HEK293 (cell line): ENCODE measurements around the gene SLC43A3.

Source experiments
- CTCF ChIA-PET: fragments of 350-600 bp; formaldehyde crosslinking; extraction: SDS; loops from one replicate; lab custom pipeline; 2021; ENCODE audit warnings: antibody characterized with exemption; lab: Yijun Ruan, JAX
- POLR2A ChIA-PET: fragments of 300-600 bp; formaldehyde crosslinking; extraction: SDS; loops from one replicate; lab custom pipeline; 2020; ENCODE audit warnings: antibody characterized with exemption, inconsistent platforms; lab: Yijun Ruan, JAX
- H3K27ac ChIP-seq: fragments of 200-500 bp; sonication (Bioruptor generic); 2 replicates; pipeline ENCODE4 v1.5.1; 2014; ENCODE audit warnings: low read depth, low read length, control low read depth, inconsistent platforms; ENCODE audit errors: extremely low read depth
- H3K36me3 ChIP-seq, 2 experiments: fragments of 200-500 bp in 1 of 2; sonication (Bioruptor generic) in 1 of 2; 1 replicate in 1 of 2; 2 replicates in 1 of 2; pipeline ENCODE4 v1.5.1; 2014 to 2017; ENCODE audit warnings: inconsistent platforms in 2 of 2, low read length in 2 of 2; ENCODE audit not compliant: control insufficient read depth in 2 of 2, insufficient read depth in 1 of 2
- H3K4me1 ChIP-seq: fragments of 200-500 bp; sonication (Bioruptor generic); 2 replicates; pipeline ENCODE4 v1.5.1; 2014; ENCODE audit warnings: mild to moderate bottlenecking, low read length, inconsistent platforms; ENCODE audit not compliant: control insufficient read depth, insufficient read depth
- H3K4me3 ChIP-seq: 2 replicates; pipeline ENCODE4 v1.5.1; 2011; ENCODE audit warnings: low read depth, mild to moderate bottlenecking, control low read depth, low read length, moderate library complexity
- H3K9me3 ChIP-seq: fragments of 200-500 bp; sonication (Bioruptor generic); 2 replicates; pipeline ENCODE4 v1.5.1; 2014; ENCODE audit warnings: low read depth, low read length, inconsistent platforms; ENCODE audit not compliant: control insufficient read depth, insufficient read depth
- HOXC10 ChIP-seq: sonication (generic); formaldehyde crosslinking; IDR thresholded peaks from 2 replicates; pipeline ENCODE4 v1.8.1; 2023; ENCODE audit warnings: mild to moderate bottlenecking, missing genetic modification reagents
- HOXD13 ChIP-seq: sonication (generic); formaldehyde crosslinking; IDR thresholded peaks from 2 replicates; pipeline ENCODE4 v1.8.0; 2022; ENCODE audit warnings: missing genetic modification reagents, borderline replicate concordance
- RBAK ChIP-seq: fragments of 450-650 bp; formaldehyde crosslinking; IDR thresholded peaks from 2 replicates; pipeline ENCODE4 v1.5.1; 2016; ENCODE audit warnings: missing biosample characterization, missing genetic modification characterization
- TCF7L2 ChIP-seq: IDR thresholded peaks from 2 replicates; pipeline ENCODE4 v1.6.1; 2011; ENCODE audit warnings: low read depth, mild to moderate bottlenecking, inconsistent platforms, low read length, moderate library complexity, borderline replicate concordance
- ZBTB20 ChIP-seq: fragments of 450-650 bp; formaldehyde crosslinking; IDR thresholded peaks from 2 replicates; pipeline ENCODE4 v1.5.1; 2016; ENCODE audit warnings: missing biosample characterization, missing genetic modification characterization
- ZNF140 ChIP-seq: fragments of 450-650 bp; formaldehyde crosslinking; IDR thresholded peaks from 2 replicates; pipeline ENCODE4 v1.5.1; 2016; ENCODE audit warnings: missing biosample characterization, missing genetic modification characterization
- ZNF157 ChIP-seq: fragments of 450-650 bp; formaldehyde crosslinking; IDR thresholded peaks from 2 replicates; pipeline ENCODE4 v1.5.1; 2016; ENCODE audit warnings: missing biosample characterization, missing genetic modification characterization
- ZNF169 ChIP-seq: fragments of 450-650 bp; formaldehyde crosslinking; IDR thresholded peaks from 2 replicates; pipeline ENCODE4 v1.5.1; 2016; ENCODE audit warnings: missing biosample characterization, missing genetic modification characterization
- ZNF354C ChIP-seq: fragments of 450-650 bp; formaldehyde crosslinking; IDR thresholded peaks from 2 replicates; pipeline ENCODE4 v1.5.1; 2016; ENCODE audit warnings: missing biosample characterization, missing genetic modification characterization, low read depth, borderline replicate concordance
- ZNF473 ChIP-seq: fragments of 450-650 bp; formaldehyde crosslinking; IDR thresholded peaks from 2 replicates; pipeline ENCODE4 v1.5.1; 2017; ENCODE audit warnings: missing biosample characterization, missing genetic modification characterization
- ZNF548 ChIP-seq: fragments of 450-650 bp; formaldehyde crosslinking; IDR thresholded peaks from 2 replicates; pipeline ENCODE4 v1.5.1; 2016; ENCODE audit warnings: missing biosample characterization, missing genetic modification characterization
- ZNF549 ChIP-seq: fragments of 450-650 bp; IDR thresholded peaks from 2 replicates; pipeline ENCODE4 v1.5.1; 2018; ENCODE audit warnings: missing biosample characterization, missing genetic modification characterization, mild to moderate bottlenecking, inconsistent platforms, moderate library complexity
- ZNF624 ChIP-seq: fragments of 450-650 bp; formaldehyde crosslinking; IDR thresholded peaks from 2 replicates; pipeline ENCODE4 v1.5.1; 2017; ENCODE audit warnings: missing biosample characterization, missing genetic modification characterization
- ZNF777 ChIP-seq: fragments of 450-650 bp; formaldehyde crosslinking; IDR thresholded peaks from 2 replicates; pipeline ENCODE4 v1.5.1; 2017; ENCODE audit warnings: missing biosample characterization, missing genetic modification characterization, borderline replicate concordance
- TF ChIP-seq, protein P1 (sequence below): fragments of 450-650 bp; formaldehyde crosslinking; IDR thresholded peaks from 2 replicates; pipeline ENCODE4 v1.5.1; 2016; ENCODE audit warnings: missing biosample characterization, missing genetic modification characterization
- TF ChIP-seq, protein P2 (sequence below): fragments of 450-650 bp; formaldehyde crosslinking; IDR thresholded peaks from 2 replicates; pipeline ENCODE4 v1.5.1; 2017; ENCODE audit warnings: missing biosample characterization, mild to moderate bottlenecking, missing genetic modification characterization, moderate library complexity
- TF ChIP-seq, protein P3 (sequence below): fragments of 450-650 bp; formaldehyde crosslinking; IDR thresholded peaks from 2 replicates; pipeline ENCODE4 v1.5.1; 2016; ENCODE audit warnings: missing biosample characterization, missing genetic modification characterization
- TF ChIP-seq, protein P4 (sequence below): fragments of 450-650 bp; formaldehyde crosslinking; IDR thresholded peaks from 2 replicates; pipeline ENCODE4 v1.5.1; 2017; ENCODE audit warnings: missing biosample characterization, missing genetic modification characterization
- TF ChIP-seq, protein P5 (sequence below): fragments of 450-650 bp; IDR thresholded peaks from 2 replicates; pipeline ENCODE4 v1.5.1; 2018; ENCODE audit warnings: missing biosample characterization, missing genetic modification characterization
- TF ChIP-seq, protein P6 (sequence below): fragments of 450-650 bp; formaldehyde crosslinking; IDR thresholded peaks from 2 replicates; pipeline ENCODE4 v1.5.1; 2017; ENCODE audit warnings: missing biosample characterization, missing genetic modification characterization
- TF ChIP-seq, protein P7 (sequence below): fragments of 450-650 bp; formaldehyde crosslinking; IDR thresholded peaks from 2 replicates; pipeline ENCODE4 v1.5.1; 2016; ENCODE audit warnings: missing biosample characterization, missing genetic modification characterization

SLC43A3 gene

DNA sequence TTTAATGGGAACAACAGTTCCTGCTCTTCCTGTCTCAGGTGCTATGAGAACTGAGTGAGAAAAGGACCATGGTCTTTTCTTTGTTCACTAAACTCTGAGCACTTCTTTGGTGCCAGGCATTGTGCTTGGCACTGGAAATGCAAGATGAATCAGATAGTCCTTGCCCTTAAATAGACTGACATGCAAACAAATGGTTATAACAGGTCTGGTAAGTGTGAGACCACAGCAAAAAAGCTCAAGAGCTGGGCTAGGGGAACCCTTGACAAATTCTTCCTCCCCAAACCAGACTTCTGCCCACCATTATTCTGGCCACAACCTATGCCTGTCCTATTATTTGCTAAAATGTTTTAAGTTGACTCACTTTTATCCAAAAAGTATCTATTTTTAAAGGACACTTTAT lies 5.1 kb downstream of the SLC43A3 start (continued):
- TF ChIP-seq, protein P1, sequence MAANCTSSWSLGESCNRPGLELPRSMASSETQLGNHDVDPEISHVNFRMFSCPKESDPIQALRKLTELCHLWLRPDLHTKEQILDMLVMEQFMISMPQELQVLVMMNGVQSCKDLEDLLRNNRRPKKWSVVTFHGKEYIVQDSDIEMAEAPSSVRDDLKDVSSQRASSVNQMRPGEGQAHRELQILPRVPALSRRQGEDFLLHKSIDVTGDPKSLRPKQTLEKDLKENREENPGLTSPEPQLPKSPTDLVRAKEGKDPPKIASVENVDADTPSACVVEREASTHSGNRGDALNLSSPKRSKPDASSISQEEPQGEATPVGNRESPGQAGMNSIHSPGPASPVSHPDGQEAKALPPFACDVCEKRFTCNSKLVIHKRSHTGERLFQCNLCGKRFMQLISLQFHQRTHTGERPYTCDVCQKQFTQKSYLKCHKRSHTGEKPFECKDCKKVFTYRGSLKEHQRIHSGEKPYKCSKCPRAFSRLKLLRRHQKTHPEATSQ (tag by site-specific recombination) = no peak
- no peak for TF ChIP-seq RBAK (tag by site-specific recombination)

DNA sequence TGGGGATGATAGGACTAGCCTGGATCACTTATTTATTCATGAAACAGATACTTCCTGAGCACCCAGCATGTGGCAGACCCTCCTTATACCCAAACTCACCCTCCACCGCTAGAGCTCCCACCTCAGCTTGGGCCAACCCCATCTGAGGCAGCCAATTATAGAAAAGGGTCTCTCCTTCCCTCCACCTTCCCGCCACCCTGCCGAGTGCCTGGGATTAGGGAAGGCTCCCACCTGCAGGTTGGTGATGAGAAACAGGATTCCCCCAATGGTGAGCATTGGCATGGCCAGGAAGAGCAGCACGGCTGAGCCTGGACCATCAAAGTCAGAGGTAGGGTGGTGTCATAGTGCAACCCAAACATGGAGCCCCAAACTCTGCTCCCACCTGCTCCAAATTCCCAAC lies 5.9 kb downstream of the SLC43A3 start:
- H3K4me1 ChIP-seq = no peaks in the 10 kb centered on the region
- ChIA-PET CTCF (interaction anchor here (0.7 kb wide), 1 partner anchor 52 kb away, joined by 3 read pairs; no protein-coding TSS in a partner anchor), POLR2A (no interaction called here)
- no peak overlapping the region for H3K27ac ChIP-seq
- no peaks in the 10 kb centered on the region for H3K9me3 ChIP-seq
- no peaks in the 10 kb centered on the region for H3K36me3 ChIP-seq
- no peak overlapping the region for H3K4me3 ChIP-seq
- TF ChIP-seq ZNF354C = no peak
- TF ChIP-seq ZNF140 (tag by site-specific recombination) = no peak
- TF ChIP-seq ZNF473 (tag by site-specific recombination) = no peak
- no peak for TF ChIP-seq HOXC10
- TF ChIP-seq, protein P2, sequence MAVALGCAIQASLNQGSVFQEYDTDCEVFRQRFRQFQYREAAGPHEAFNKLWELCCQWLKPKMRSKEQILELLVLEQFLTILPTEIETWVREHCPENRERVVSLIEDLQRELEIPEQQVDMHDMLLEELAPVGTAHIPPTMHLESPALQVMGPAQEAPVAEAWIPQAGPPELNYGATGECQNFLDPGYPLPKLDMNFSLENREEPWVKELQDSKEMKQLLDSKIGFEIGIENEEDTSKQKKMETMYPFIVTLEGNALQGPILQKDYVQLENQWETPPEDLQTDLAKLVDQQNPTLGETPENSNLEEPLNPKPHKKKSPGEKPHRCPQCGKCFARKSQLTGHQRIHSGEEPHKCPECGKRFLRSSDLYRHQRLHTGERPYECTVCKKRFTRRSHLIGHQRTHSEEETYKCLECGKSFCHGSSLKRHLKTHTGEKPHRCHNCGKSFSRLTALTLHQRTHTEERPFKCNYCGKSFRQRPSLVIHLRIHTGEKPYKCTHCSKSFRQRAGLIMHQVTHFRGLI (tag by site-specific recombination) = no peak
- TF ChIP-seq, protein P3, sequence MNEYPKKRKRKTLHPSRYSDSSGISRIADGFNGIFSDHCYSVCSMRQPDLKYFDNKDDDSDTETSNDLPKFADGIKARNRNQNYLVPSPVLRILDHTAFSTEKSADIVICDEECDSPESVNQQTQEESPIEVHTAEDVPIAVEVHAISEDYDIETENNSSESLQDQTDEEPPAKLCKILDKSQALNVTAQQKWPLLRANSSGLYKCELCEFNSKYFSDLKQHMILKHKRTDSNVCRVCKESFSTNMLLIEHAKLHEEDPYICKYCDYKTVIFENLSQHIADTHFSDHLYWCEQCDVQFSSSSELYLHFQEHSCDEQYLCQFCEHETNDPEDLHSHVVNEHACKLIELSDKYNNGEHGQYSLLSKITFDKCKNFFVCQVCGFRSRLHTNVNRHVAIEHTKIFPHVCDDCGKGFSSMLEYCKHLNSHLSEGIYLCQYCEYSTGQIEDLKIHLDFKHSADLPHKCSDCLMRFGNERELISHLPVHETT = no peak
- no peak for TF ChIP-seq ZNF777 (tag by site-specific recombination)
- TF ChIP-seq HOXD13 = no peak
- TF ChIP-seq, protein P4, sequence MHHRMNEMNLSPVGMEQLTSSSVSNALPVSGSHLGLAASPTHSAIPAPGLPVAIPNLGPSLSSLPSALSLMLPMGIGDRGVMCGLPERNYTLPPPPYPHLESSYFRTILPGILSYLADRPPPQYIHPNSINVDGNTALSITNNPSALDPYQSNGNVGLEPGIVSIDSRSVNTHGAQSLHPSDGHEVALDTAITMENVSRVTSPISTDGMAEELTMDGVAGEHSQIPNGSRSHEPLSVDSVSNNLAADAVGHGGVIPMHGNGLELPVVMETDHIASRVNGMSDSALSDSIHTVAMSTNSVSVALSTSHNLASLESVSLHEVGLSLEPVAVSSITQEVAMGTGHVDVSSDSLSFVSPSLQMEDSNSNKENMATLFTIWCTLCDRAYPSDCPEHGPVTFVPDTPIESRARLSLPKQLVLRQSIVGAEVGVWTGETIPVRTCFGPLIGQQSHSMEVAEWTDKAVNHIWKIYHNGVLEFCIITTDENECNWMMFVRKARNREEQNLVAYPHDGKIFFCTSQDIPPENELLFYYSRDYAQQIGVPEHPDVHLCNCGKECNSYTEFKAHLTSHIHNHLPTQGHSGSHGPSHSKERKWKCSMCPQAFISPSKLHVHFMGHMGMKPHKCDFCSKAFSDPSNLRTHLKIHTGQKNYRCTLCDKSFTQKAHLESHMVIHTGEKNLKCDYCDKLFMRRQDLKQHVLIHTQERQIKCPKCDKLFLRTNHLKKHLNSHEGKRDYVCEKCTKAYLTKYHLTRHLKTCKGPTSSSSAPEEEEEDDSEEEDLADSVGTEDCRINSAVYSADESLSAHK = no peak

DNA sequence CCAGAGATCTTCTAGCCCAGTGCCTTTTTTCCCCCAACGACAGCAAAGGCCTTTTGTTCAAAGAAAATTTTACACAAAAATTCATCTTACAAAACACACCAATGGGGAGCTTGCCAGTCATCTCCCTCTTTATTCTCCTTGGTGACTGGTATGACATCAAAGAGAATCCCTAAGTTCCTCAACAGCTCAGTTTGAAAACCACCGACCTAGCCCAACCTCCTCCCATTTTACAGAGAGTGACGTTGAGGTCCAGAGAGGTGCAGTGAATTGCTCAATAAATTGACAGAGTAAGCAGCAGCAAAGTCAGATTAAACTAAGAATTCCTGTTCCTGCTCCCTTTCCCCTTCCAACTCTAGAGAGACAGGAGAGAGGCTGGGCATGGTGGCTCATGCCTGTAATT lies 7.8 kb downstream of the SLC43A3 start:
- H3K4me1 ChIP-seq = no peaks in the 10 kb centered on the region
- ChIA-PET POLR2A (no interaction called here), CTCF (interaction anchor here (0.9 kb wide), 1 partner anchor 34 kb away, joined by 3 read pairs; no protein-coding TSS in a partner anchor)
- no peak overlapping the region for H3K4me3 ChIP-seq
- TF ChIP-seq ZNF549 (tag by site-specific recombination) (no peak), ZNF548 (tag by site-specific recombination) (no peak), ZBTB20 (no peak), TCF7L2 (no peak), ZNF169 (tag by site-specific recombination) (no peak), ZNF624 (tag by site-specific recombination) (no peak), ZNF157 (no peak)
- TF ChIP-seq, protein P5, sequence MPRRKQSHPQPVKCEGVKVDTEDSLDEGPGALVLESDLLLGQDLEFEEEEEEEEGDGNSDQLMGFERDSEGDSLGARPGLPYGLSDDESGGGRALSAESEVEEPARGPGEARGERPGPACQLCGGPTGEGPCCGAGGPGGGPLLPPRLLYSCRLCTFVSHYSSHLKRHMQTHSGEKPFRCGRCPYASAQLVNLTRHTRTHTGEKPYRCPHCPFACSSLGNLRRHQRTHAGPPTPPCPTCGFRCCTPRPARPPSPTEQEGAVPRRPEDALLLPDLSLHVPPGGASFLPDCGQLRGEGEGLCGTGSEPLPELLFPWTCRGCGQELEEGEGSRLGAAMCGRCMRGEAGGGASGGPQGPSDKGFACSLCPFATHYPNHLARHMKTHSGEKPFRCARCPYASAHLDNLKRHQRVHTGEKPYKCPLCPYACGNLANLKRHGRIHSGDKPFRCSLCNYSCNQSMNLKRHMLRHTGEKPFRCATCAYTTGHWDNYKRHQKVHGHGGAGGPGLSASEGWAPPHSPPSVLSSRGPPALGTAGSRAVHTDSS (tag by site-specific recombination) = no peak
- TF ChIP-seq, protein P6, sequence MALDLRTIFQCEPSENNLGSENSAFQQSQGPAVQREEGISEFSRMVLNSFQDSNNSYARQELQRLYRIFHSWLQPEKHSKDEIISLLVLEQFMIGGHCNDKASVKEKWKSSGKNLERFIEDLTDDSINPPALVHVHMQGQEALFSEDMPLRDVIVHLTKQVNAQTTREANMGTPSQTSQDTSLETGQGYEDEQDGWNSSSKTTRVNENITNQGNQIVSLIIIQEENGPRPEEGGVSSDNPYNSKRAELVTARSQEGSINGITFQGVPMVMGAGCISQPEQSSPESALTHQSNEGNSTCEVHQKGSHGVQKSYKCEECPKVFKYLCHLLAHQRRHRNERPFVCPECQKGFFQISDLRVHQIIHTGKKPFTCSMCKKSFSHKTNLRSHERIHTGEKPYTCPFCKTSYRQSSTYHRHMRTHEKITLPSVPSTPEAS (tag by site-specific recombination) = no peak
- TF ChIP-seq, protein P7, sequence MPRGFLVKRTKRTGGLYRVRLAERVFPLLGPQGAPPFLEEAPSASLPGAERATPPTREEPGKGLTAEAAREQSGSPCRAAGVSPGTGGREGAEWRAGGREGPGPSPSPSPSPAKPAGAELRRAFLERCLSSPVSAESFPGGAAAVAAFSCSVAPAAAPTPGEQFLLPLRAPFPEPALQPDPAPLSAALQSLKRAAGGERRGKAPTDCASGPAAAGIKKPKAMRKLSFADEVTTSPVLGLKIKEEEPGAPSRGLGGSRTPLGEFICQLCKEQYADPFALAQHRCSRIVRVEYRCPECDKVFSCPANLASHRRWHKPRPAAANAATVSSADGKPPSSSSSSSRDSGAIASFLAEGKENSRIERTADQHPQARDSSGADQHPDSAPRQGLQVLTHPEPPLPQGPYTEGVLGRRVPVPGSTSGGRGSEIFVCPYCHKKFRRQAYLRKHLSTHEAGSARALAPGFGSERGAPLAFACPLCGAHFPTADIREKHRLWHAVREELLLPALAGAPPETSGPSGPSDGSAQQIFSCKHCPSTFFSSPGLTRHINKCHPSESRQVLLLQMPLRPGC (tag by site-specific recombination) = no peak
- H3K9me3 ChIP-seq = no peaks in the 10 kb centered on the region
- H3K36me3 ChIP-seq = no peaks in the 10 kb centered on the region
- no peak overlapping the region for H3K27ac ChIP-seq
